PFSK-1 (cell line): ENCODE data around the gene RABGAP1L.

Experiments
- FOXP2 ChIP-seq: optimal IDR thresholded peaks from 2 replicates; pipeline ENCODE3; 2011; ENCODE audit warnings: borderline replicate concordance, control low read depth, inconsistent platforms; ENCODE audit not compliant: insufficient read depth; ENCODE audit errors: extremely low read length, extremely low read depth
- POLR2AphosphoS5 ChIP-seq: IDR thresholded peaks from 2 replicates; pipeline ENCODE4 v1.6.1; 2012; ENCODE audit warnings: low read depth, mild to moderate bottlenecking, control low read depth, low read length, moderate library complexity
- SIN3A ChIP-seq: IDR thresholded peaks from 2 replicates; pipeline ENCODE4 v1.6.1; 2012; ENCODE audit warnings: mild to moderate bottlenecking, low read length, moderate library complexity, borderline replicate concordance; ENCODE audit not compliant: insufficient read depth
- TAF1 ChIP-seq: IDR thresholded peaks from 2 replicates; pipeline ENCODE4 v1.6.1; 2012; ENCODE audit warnings: low read length, control low read depth, borderline replicate concordance; ENCODE audit not compliant: insufficient read depth
- TF ChIP-seq, protein P1 (sequence below), 2 experiments: IDR thresholded peaks; 2 replicates each; pipeline versions ENCODE4 v1.6.1 to v1.8.0; 2011 to 2012; ENCODE audit warnings: low read depth in 2 of 2, low read length in 2 of 2, control low read depth in 1 of 2, inconsistent platforms in 1 of 2, mild to moderate bottlenecking in 1 of 2, moderate library complexity in 1 of 2; ENCODE audit not compliant: insufficient read depth in 1 of 2

DNA sequence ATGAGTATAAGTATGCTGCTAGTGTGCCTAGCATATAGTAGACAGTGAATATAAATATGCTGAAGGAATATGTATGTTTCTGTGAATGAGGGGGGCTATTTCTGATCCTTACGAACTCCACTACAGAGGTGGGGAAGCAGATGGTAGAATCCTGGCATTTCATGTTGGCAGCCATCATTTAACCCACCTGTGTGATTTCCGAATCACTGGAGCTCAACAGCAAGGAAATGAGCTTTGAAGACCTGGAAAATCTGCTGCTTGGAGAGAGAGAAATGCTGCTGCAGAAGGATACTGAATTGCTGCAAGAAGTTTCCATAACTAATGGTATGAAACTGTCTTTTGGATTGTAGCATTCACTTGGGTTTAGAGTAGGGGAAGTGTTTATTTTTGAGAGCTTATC lies 83.5 kb downstream of the RABGAP1L start:
- TF ChIP-seq POLR2AphosphoS5 (no peak), TAF1 (no peak), SIN3A (no peak), FOXP2 (no peak)
- TF ChIP-seq, protein P1, sequence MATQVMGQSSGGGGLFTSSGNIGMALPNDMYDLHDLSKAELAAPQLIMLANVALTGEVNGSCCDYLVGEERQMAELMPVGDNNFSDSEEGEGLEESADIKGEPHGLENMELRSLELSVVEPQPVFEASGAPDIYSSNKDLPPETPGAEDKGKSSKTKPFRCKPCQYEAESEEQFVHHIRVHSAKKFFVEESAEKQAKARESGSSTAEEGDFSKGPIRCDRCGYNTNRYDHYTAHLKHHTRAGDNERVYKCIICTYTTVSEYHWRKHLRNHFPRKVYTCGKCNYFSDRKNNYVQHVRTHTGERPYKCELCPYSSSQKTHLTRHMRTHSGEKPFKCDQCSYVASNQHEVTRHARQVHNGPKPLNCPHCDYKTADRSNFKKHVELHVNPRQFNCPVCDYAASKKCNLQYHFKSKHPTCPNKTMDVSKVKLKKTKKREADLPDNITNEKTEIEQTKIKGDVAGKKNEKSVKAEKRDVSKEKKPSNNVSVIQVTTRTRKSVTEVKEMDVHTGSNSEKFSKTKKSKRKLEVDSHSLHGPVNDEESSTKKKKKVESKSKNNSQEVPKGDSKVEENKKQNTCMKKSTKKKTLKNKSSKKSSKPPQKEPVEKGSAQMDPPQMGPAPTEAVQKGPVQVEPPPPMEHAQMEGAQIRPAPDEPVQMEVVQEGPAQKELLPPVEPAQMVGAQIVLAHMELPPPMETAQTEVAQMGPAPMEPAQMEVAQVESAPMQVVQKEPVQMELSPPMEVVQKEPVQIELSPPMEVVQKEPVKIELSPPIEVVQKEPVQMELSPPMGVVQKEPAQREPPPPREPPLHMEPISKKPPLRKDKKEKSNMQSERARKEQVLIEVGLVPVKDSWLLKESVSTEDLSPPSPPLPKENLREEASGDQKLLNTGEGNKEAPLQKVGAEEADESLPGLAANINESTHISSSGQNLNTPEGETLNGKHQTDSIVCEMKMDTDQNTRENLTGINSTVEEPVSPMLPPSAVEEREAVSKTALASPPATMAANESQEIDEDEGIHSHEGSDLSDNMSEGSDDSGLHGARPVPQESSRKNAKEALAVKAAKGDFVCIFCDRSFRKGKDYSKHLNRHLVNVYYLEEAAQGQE (IDR thresholded peaks at IDR 0.05; ENCODE audit: insufficient read depth in 1 of 2, low read depth in 2 of 2, low read length in 2 of 2) = no peak
